Activated T-helper 2 cell treated with anti-CD3 and anti-CD28 coated beads, Interferon-gamma antibody, Interleukin-2, Interleukin-4, amounts not matched to agents 10 μg/mL and 5 μg/mL and 100 μg/mL, durations not matched to agents 14 hours and 24 hours and 36 hours (primary cell): ENCODE results near the gene CSRP3. TPM values are rescaled to one million over a fixed set of nuclear protein-coding genes. Genes with fewer than 3 reads are reported as not detected.

Source experiments
- DNase-seq: peaks from one replicate; pipeline ENCODE4 v3.0.0; 2021; ENCODE audit warnings: low spot score
- H3K27ac Mint-ChIP-seq: one replicate; pipeline ENCODE4 v1.8.0; 2021; ENCODE audit warnings: mixed read lengths
- H3K27me3 Mint-ChIP-seq: one replicate; pipeline ENCODE4 v1.8.0; 2021; ENCODE audit warnings: low read depth, mixed read lengths
- H3K36me3 Mint-ChIP-seq: one replicate; pipeline ENCODE4 v1.8.0; 2021; ENCODE audit warnings: low read depth, mixed read lengths
- H3K4me1 Mint-ChIP-seq: one replicate; pipeline ENCODE4 v1.8.0; 2021; ENCODE audit warnings: low read depth, mixed read lengths
- H3K4me3 Mint-ChIP-seq: one replicate; pipeline ENCODE4 v1.8.0; 2021; ENCODE audit warnings: low read depth, mild to moderate bottlenecking, moderate library complexity, mixed read lengths
- H3K9me3 Mint-ChIP-seq: one replicate; pipeline ENCODE4 v1.8.0; 2021; ENCODE audit warnings: mixed read lengths
- intact Hi-C: fragments of 100-400 bp; cut with micrococcal nuclease; formaldehyde crosslinking; loops from one replicate; pipeline ENCODE4 v1.15.1; 2023
- total RNA-seq: library from RNA; stranded (reverse); gene quantifications from 2 replicates; pipeline ENCODE4 v1.2.3, GENCODE V29; 2022

The CSRP3 gene
- total RNA-seq, 1 donor from 2014 or later, result not detected

DNA sequence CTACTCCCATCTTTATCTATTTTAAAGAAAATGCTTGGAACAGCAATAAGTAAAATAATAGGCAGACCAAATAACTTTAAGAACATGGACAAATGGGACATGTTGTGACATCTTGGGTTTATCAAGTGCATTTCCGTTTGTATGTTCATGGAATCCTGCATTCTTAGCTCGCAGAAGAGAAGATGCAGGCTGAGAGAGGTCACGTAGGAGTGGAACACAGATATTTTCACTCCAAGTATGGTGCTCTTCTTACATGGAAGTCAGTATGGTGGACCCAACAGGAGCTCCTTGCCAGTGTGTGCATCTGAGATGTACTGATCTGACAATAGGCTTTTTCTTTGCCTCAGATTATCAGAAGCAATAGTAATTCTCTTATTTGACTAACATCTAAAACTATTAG lies 37.3 kb upstream of the CSRP3 start:
- Mint-ChIP-seq H3K4me1 (peaks cover 38% of the 10 kb centered on the region), H3K27me3 (peaks cover 4% of the 10 kb centered on the region), H3K9me3 (no peaks in the 10 kb centered on the region), H3K27ac (no peak overlapping the region), H3K36me3 (peaks cover 53% of the 10 kb centered on the region), H3K4me3 (peak overlapping the region; percentile 70)
- intact Hi-C loops, result no loop called here
- DNase-seq, result no peak

DNA sequence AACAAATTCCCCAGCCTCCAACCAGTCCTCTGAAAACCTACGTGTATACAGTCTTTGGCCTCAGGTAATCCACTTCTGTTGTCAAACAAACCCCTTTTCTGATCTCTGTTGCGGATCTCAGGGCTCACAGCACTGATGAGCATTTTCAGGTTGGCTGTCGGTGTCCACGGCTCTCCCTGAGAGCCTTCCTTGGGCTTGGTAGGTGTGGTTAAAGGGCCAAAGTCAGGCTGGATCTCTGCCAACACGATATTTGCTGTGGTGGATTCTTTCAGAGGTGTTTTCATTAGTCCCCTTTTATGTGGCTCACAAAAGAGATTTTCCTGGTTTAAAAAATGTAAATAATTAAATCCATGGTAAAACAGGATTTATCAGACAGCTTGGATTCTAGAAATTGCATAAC lies 36.0 kb upstream of the CSRP3 start:
- Mint-ChIP-seq H3K4me3 (no peak overlapping the region), H3K36me3 (peaks cover 58% of the 10 kb centered on the region), H3K27ac (no peak overlapping the region), H3K4me1 (peaks cover 30% of the 10 kb centered on the region), H3K9me3 (no peaks in the 10 kb centered on the region), H3K27me3 (peaks cover 4% of the 10 kb centered on the region)
- DNase-seq, result no peak
- intact Hi-C loops, result no loop called here

DNA sequence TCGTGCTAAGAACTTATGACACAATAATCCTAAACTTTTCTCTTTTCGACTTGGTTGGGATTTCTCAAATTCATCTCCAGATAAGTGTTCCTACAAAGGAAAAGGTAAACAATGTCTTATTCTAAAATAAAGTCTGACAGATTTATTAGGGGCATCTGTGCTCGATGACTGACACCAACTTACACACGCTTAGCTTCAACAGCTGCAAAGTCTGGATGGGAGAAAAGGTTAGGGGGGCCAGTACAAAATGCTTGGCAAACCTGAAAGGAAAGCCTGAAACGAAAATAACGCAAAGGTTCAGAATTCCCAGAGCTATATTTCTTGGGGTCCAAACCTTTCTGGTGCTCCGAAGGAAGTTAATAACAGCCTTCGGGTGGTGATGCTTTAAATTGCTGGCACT lies 35.6 kb upstream of the CSRP3 start:
- Mint-ChIP-seq H3K36me3 (peaks cover 59% of the 10 kb centered on the region), H3K27ac (no peak overlapping the region), H3K4me3 (no peak overlapping the region), H3K27me3 (peaks cover 3% of the 10 kb centered on the region), H3K9me3 (no peaks in the 10 kb centered on the region), H3K4me1 (peaks cover 27% of the 10 kb centered on the region)
- no peak for DNase-seq
- intact Hi-C loops, result no loop called here

DNA sequence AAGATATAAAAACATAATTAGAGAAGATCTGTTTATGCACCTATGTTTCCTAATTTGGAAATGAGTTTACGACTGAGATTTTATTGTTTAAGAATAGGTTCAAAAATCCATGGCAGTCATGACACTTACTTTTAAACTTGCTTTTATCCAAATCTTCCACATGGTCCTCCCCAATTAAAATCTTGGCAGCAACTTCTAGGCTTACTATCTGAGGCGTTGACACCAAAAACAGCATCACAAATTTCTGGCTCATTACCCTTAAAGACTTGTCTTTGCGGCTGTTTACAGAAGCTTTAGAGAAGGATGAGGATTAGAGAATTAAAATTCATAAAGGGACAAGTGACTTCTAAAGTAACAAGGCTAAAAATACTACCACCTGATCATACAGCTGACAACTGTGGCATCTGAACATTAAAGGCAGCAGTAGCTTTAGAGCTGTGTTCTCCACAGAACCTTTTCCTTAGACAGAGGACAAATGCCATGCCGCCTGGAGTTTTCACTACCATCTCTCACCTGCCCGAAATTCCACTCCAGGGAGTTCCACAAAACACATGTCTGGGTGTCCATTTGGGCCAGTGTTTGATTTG lies 32.5 kb upstream of the CSRP3 start:
- H3K9me3 Mint-ChIP-seq, result no peaks in the 10 kb centered on the region
- no peaks in the 10 kb centered on the region for H3K27me3 Mint-ChIP-seq
- peaks cover 16% of the 10 kb centered on the region for H3K4me1 Mint-ChIP-seq
- peaks cover 80% of the 10 kb centered on the region for H3K36me3 Mint-ChIP-seq
- intact Hi-C loops, result no loop called here
- no peak overlapping the region for H3K27ac Mint-ChIP-seq
- H3K4me3 Mint-ChIP-seq, result no peak overlapping the region
- DNase-seq, result no peak

DNA sequence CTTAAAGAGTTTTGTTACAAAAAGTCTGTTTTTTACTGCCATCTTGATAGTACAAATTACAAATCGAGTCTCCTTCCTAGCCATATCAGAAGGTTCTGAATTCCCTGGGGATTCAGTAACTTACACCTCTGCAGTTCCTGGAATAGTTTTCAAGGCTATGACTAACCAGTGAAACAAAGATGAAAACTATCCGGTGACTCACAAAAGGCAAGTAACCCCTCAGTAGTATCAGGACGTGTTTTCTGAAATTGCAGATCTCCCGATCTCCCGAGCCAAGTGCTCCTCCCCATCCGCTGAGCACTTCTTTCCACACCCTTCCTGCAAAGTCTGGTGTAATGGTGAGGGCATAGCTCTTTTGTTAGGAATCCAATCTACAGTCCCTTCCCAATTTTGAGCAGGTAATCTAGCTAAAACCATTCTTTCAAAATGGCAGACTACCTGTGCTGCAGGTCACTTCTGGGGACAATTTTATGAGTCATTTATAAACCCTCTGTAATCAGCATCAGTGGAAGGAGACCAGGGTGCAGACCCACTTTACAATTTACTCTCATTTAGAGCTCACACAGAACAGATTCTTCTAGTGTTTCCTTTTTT lies 31.2 kb upstream of the CSRP3 start:
- intact Hi-C loops, result no loop called here
- H3K36me3 Mint-ChIP-seq, result peaks cover 79% of the 10 kb centered on the region
- H3K27me3 Mint-ChIP-seq, result no peaks in the 10 kb centered on the region
- peaks cover 5% of the 10 kb centered on the region for H3K4me1 Mint-ChIP-seq
- DNase-seq, result no peak
- no peak overlapping the region for H3K27ac Mint-ChIP-seq
- H3K4me3 Mint-ChIP-seq, result no peak overlapping the region
- no peaks in the 10 kb centered on the region for H3K9me3 Mint-ChIP-seq

DNA sequence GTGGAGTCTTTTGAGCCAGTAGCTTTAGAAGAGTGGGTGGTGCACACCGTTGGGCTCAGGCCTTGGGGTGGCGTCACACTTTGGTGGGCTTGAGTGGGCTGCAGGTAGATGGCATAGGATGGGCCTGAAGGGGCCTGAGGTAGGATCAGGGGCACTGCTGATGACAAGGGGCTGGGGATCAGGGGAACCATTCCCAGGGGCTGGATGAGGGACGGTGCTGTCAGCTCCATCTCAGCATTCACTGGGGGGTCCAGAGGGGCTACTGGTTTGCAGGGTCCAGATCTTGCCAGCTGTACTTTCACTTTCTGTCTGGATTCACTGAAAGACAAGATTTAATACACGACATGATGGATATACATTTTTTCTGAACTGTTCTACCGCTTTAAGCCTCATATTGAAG lies 27.9 kb upstream of the CSRP3 start:
- DNase-seq, result no peak
- peaks cover 71% of the 10 kb centered on the region for H3K36me3 Mint-ChIP-seq
- intact Hi-C loops, result no loop called here
- no peaks in the 10 kb centered on the region for H3K9me3 Mint-ChIP-seq
- H3K4me1 Mint-ChIP-seq, result peaks cover 3% of the 10 kb centered on the region
- no peak overlapping the region for H3K4me3 Mint-ChIP-seq
- H3K27ac Mint-ChIP-seq, result no peak overlapping the region
- no peaks in the 10 kb centered on the region for H3K27me3 Mint-ChIP-seq

DNA sequence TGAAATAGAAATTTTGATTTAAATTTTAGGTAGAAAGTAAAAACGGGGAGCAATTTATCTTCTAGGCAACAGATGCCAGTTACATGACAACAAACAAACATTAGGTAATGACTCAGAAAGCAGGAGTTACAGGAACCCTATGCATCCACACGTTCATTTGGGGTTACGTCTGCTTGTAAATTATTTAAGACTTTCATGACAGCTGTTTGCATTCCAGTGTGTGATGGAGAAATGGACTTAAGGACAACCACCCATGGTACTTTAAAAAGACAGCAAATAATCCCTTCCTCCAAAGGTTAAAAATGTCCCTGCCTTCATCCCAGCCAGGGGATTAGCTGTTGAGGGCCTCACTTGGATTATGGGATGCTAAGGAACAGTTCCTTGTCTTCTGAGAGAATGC lies 27.2 kb upstream of the CSRP3 start:
- Mint-ChIP-seq H3K4me1 (peaks cover 3% of the 10 kb centered on the region), H3K27ac (no peak overlapping the region), H3K36me3 (peaks cover 70% of the 10 kb centered on the region), H3K9me3 (no peaks in the 10 kb centered on the region), H3K4me3 (no peak overlapping the region), H3K27me3 (no peaks in the 10 kb centered on the region)
- intact Hi-C loops, result no loop called here
- no peak for DNase-seq

DNA sequence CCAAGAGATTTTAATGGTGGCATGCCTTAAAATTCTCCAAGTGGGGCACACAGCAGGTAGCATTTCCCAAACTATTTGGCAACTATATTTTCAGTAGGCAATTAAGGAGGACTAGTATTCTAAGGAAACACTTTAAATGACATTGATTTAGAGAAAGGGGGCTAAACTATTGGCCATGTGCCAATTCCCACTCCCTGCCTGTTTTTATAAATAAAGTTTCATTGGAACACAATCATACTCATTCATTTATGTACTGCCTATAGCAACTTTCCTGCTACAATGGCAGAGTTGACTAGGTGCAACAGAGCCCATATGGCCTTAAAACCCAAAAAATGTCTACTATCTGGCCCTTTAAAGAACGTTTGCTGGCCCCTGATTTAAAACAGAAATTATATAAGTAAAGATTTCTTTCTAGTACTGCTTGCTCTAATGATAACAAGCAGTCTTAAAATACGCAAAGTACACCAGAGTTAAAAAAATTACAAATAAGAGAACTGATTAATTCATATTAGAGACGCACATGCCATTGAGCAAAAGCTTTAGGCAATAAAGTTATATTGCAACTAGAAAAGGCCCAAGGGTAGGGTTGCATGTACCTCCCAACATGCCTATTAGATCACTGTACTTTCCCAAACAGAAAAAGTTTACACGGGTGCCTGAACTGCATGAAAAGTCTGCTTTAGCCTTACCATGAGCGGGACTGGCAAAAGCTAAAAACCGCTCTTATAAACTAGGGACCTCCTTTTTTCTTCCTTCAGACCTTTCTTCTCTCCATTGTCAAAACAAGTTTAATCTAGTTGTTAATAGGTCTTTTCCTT lies 24.8 kb upstream of the CSRP3 start:
- no peak for DNase-seq
- Mint-ChIP-seq H3K4me3 (no peak overlapping the region), H3K4me1 (no peaks in the 10 kb centered on the region), H3K9me3 (no peaks in the 10 kb centered on the region), H3K27ac (no peak overlapping the region), H3K36me3 (peaks cover 65% of the 10 kb centered on the region), H3K27me3 (no peaks in the 10 kb centered on the region)
- intact Hi-C loops, result no loop called here

DNA sequence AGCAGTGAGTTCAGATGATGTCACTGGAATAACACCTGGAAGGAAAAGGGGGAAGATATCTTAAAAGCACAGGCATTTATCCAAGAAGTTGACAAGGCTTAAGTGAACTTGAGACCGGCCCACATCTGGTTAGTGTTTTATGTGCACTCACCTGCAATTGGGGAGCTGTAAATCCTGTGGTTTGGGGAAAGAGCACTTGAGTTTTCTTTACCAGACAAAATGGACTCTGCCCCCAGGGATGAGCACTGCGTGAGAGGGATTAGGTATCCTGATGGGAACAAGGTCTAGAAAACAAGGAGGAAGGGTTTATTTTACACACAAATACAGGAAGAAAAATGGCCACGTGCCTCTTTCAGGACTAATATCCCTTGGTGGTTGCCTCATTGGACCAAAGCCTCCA lies 23.8 kb upstream of the CSRP3 start:
- Mint-ChIP-seq H3K4me3 (no peak overlapping the region), H3K36me3 (peaks cover 57% of the 10 kb centered on the region), H3K9me3 (no peaks in the 10 kb centered on the region), H3K27me3 (no peaks in the 10 kb centered on the region), H3K4me1 (no peaks in the 10 kb centered on the region), H3K27ac (no peak overlapping the region)
- no peak for DNase-seq
- intact Hi-C loops, result no loop called here

DNA sequence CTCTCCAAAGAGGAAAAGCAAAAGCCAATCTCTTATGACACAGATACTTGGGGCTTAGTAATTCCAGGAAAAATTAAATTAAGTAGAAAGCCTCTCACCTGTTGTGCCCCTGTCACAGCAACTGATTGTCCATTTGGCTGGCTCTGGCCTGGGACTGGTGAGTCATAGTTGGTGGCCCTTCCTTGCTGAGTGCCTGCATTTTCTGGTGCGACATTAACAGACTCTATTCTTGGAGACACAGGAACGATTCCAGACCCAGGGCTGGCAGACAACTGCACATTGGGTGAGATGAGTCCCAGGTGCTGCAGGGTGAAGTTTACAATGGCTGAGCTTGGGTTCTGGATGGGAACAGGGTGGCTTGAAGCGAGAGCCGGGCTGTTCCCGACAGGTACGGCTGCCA lies 23.3 kb upstream of the CSRP3 start:
- no peaks in the 10 kb centered on the region for H3K9me3 Mint-ChIP-seq
- intact Hi-C loops, result no loop called here
- peaks cover 53% of the 10 kb centered on the region for H3K36me3 Mint-ChIP-seq
- no peaks in the 10 kb centered on the region for H3K27me3 Mint-ChIP-seq
- no peak overlapping the region for H3K27ac Mint-ChIP-seq
- no peaks in the 10 kb centered on the region for H3K4me1 Mint-ChIP-seq
- H3K4me3 Mint-ChIP-seq, result no peak overlapping the region
- no peak for DNase-seq

DNA sequence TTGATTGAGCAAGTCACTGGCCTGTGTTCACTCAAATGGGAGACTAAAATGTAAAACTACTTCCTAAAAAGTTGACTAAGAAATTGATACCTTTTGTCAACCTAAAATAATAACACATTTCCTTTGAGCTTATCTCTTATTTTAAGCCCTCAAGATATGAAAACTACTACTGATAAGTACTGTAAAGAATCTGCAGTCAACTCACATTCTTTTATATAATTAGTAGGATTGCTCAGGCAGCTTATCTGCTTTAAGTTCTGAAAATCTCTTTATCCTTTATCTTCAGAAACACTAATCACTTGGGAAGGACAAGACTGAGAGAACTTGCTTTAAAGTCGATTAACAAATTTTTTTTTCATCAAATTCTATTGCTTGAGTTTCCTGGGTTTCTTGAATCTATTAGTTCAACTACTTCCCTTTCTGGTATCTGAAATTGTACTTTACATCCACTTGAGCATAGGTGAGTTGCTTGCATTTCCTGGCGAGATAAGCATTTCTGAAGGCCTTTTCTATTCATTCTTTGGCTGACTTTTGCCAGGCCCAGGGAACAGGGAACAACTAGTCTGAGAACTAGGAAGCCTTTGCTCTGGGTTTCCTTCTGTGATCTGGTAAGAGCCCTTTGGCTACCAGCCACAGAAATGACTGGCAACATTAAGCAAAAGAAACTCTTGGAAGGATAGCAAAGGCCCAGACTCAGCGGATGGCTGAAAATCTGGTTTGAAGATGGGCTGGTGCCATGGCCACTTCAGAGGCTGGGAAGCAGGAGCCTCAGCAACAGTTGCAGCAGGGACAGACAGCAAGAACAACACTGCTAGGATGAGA lies 19.3 kb upstream of the CSRP3 start:
- H3K36me3 Mint-ChIP-seq, result peaks cover 25% of the 10 kb centered on the region
- DNase-seq, result no peak
- H3K4me1 Mint-ChIP-seq, result no peaks in the 10 kb centered on the region
- peaks cover 6% of the 10 kb centered on the region for H3K27me3 Mint-ChIP-seq
- no peak overlapping the region for H3K27ac Mint-ChIP-seq
- no peak overlapping the region for H3K4me3 Mint-ChIP-seq
- H3K9me3 Mint-ChIP-seq, result no peaks in the 10 kb centered on the region
- intact Hi-C loops, result no loop called here

DNA sequence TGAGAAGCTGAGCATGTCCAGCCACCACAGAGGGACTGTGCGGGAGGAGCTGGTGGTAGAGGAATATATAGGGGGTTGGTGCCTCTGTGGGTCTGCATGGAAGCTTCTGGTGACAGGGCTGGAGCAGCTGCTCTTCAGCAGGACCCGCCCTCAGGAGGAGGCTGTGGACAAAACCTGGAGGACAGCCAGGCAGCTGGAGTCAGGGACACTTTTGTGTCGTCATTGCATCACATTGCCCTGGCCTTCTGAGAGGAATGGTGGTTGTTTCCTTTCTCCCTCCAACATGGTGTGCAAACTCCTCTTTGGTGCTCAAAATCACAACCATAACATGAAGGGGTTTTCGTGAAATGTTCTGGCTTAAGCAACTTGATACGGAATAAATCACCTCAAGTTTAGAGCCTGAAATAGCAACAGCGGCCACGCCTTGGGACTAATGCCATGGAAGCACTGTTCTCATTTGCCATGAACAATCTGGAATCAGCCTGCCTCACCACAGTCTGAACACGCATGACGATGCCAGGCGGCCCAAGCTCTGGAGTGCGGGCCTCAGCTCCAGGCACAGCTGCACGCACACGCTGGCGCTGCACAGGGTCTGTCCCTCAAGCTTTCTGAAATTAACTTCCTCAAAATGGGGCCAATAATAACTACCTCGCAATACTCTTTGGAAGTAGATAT lies 17.1 kb upstream of the CSRP3 start:
- DNase-seq, result no peak
- no peaks in the 10 kb centered on the region for H3K9me3 Mint-ChIP-seq

More for the DNA sequence above, 17.1 kb upstream of the CSRP3 start:
- H3K4me3 Mint-ChIP-seq, result no peak overlapping the region
- peaks cover 17% of the 10 kb centered on the region for H3K27me3 Mint-ChIP-seq
- H3K36me3 Mint-ChIP-seq, result peaks cover 6% of the 10 kb centered on the region
- no peaks in the 10 kb centered on the region for H3K4me1 Mint-ChIP-seq
- intact Hi-C loops, result loop anchor here (5.0 kb wide), 1 partner anchor 37 kb away; no protein-coding TSS in a partner anchor
- no peak overlapping the region for H3K27ac Mint-ChIP-seq
